HT-29 (cell line): ENCODE measurements around the gene GDA. TPM values are rescaled to one million over a fixed set of nuclear protein-coding genes. Genes with fewer than 3 reads are reported as not detected.
"Not testable (repeated sequence)": the region's sequence is repeated elsewhere in the genome, so short reads cannot be mapped to it uniquely, and the experiment has no call there.

Source experiments
- DNase-seq: peaks from one replicate; pipeline ENCODE4 v3.0.0-alpha.2; 2015; ENCODE audit warnings: low spot score
- small RNA-seq: library from RNA; depleted of rRNA; stranded (forward); fragments of <200 nt; gene quantifications from one replicate; pipeline ENCODE3, GENCODE V24; 2014
- total RNA-seq: library from RNA; depleted of rRNA; stranded (reverse); fragments of >200 nt; shearing (Covaris generic); gene quantifications from 2 replicates; pipeline ENCODE4 v1.2.3, GENCODE V29; 2014; rRNA removed

GDA gene
- total RNA-seq, 1 experiment from 2014 or later, result 45.4 TPM

- DNase-seq, result no peak
These were observed 125.7 kb downstream of the GDA start for GRCh38 chr9:72274916-72275315.

- no peak for DNase-seq
These were observed 127.2 kb downstream of the GDA start for GRCh38 chr9:72276429-72276828.

GRCh38 chr9:72278959-72279358 lies 129.7 kb downstream of the GDA start:
- no peak for DNase-seq

GRCh38 chr9:72280913-72281500 lies 131.8 kb downstream of the GDA start:
- peak; percentile 62 for DNase-seq

GRCh38 chr9:72289401-72289800 lies 140.2 kb downstream of the GDA start:
- no peak for DNase-seq

GRCh38 chr9:72290311-72290710 lies 141.1 kb downstream of the GDA start:
- DNase-seq, result no peak

- not testable (repeated sequence) for DNase-seq
These were observed 142.3 kb downstream of the GDA start for GRCh38 chr9:72291576-72291975.

- DNase-seq, result peak; percentile 77
These were observed 143.0 kb downstream of the GDA start for GRCh38 chr9:72292256-72292682.

GRCh38 chr9:72292874-72293607 lies 143.8 kb downstream of the GDA start:
- DNase-seq, result peak; percentile 91

- no peak for DNase-seq
These were observed 145.7 kb downstream of the GDA start for GRCh38 chr9:72294936-72295335.

- peak; percentile 56 for DNase-seq
These were observed 148.3 kb downstream of the GDA start for GRCh38 chr9:72297516-72297915.

GRCh38 chr9:72299017-72299603 lies 149.9 kb downstream of the GDA start:
- DNase-seq, result no peak

GRCh38 chr9:72300873-72301272 lies 151.6 kb downstream of the GDA start:
- DNase-seq, result no peak

Small RNA genes within 50 kb of the gene (small RNA-seq; reads per million reads assigned to genes)
- not detected for gene RNA5SP285

Other genes with a start within 250 kb of the GDA start
- gene ABHD17B, start 238.2 kb upstream of the GDA start, total RNA-seq, result 20.0 and 21.8 TPM in 2 replicates
- gene C9orf85, start 237.8 kb upstream of the GDA start, total RNA-seq, result 7.5 and 10.2 TPM in 2 replicates
- not detected in 2 replicates for gene C9orf57, start 88.8 kb upstream of the GDA start, total RNA-seq
- 204 and 236 TPM in 2 replicates for gene ZFAND5, start 215.8 kb downstream of the GDA start, total RNA-seq